Suppressor macrophage treated with lipopolysaccharide for 1 hour (primary cell): Measurements from ENCODE around the gene OSGIN1.
A peak's percentile ranks its signal among the peaks of the same experiment; 100 is the strongest.

ENCODE experiments used
- DNase-seq, 3 donors: peaks; one replicate each; pipeline ENCODE4 v3.0.0-alpha.2; 2020 to 2022

OSGIN1 gene

DNA sequence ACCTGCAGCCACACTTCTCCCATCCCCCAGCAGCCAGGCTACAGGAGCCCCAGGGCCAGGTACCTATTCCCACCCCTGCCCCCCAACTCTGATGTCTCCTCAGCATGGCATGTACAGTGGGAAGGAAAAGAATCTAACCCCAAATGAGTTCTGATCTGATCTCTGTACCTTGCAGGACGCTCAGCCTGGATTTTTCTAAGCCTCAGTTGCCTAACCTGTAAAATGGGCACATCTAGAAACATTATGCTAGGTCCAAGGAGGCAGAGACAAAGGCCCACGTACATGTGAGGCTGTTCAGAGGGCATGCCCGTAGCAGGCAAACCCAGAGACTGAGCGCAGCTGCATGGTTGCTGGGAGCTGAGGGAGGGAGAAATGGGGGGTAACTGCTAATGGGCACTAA is 54.5 kb downstream of the OSGIN1 start:
- no peak for DNase-seq

DNA sequence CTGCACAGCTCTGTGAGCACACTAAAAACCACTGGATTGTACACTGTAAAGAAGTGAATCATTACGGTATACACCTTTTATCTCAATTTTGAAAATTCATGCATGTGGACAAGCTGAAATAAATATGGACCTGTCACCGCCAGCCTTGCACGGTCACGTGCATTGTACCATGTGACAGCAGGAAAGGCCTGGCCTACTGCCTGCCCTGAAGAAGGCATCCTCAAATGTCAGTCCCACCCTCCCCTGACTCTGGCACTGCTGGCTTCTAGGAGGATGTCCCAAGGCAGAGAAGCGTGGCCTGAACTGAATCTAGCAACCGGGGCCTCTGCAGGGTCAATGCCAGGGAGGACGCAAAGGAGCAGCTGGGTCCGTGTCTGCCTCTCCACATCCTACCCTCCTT is 54.9 kb downstream of the OSGIN1 start:
- no peak for DNase-seq

GRCh38 chr16:84009282-84009681 is 56.2 kb downstream of the OSGIN1 start:
- no peak for DNase-seq

DNA sequence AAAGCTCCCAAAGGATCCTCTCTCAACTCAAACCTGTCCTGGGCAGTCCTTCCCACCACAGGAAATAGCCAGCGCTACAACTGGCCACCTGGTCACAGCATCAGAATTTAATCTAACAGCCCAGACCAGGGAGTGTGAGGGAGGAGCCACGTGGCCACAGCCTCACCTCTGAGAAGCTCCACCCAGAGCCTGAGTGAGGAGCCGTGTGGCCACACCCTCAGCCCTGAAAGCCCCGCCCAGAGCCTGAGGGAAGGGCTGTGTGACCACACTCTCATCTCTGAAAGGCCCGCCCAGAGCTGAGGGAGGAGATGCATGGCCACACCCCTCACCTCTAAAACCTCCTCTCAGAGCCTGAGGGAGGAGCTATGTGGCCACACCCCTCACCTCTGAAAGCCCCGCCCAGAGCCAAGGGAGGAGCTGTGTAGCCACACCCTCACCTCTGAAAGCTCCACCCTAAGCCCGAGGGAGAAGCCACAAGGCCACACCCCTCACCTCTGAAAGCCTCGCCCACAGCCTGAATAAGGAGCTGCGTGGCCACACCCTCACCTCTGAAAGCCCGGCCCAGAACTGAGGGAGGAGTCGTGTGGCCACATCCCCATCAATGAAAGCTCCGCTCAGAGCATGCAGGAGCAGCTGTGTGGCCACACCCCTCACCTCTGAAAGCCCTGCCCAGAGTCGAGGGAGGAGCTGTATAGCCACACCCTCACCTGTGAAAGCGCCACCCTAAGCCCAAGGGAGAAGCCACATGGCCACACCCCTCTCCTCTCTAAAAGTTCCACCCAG is 60.9 kb downstream of the OSGIN1 start:
- DNase-seq = peak; percentile 66 to 77 (median 77)

- no peak for DNase-seq
Observed at GRCh38 chr16:84014570-84015327, 61.7 kb downstream of the OSGIN1 start.

- no peak for DNase-seq
Observed at GRCh38 chr16:84015399-84015798, 62.4 kb downstream of the OSGIN1 start.
